CD4-positive, alpha-beta T cell treated with Interleukin-15 for 4 hours (primary cell): Measurements from ENCODE around the gene OR8H3.
"Not testable (repeated sequence)": the region's sequence is repeated elsewhere in the genome, so short reads cannot be mapped to it uniquely, and the experiment has no call there.

ENCODE experiments used
- DNase-seq: peaks from one replicate; pipeline ENCODE4 v3.0.0-alpha.2; 2020; ENCODE audit warnings: low spot score

The OR8H3 gene

GRCh38 chr11:56122073-56122472 is at the start of gene OR8H3:
Gene OR8H3 (plus strand): TSS chr11:56122373. CDS start chr11:56122373, 0 bp downstream.
- no peak for DNase-seq

- no peak for DNase-seq
Measured at GRCh38 chr11:56089697-56090096, 32.5 kb upstream of the OR8H3 start.

- DNase-seq, result no peak
Measured at GRCh38 chr11:56093008-56093407, 29.2 kb upstream of the OR8H3 start, which contains the start of gene OR8I2. Gene OR8I2 (plus strand): TSS chr11:56093308. CDS start chr11:56093308, 0 bp downstream.

GRCh38 chr11:56103210-56103737 is 18.9 kb upstream of the OR8H3 start, which contains the start of gene OR8H2:
Gene OR8H2 (plus strand): TSS chr11:56103687. CDS start chr11:56105043, 1,356 bp downstream.
- DNase-seq, result no peak

- no peak for DNase-seq
Measured at GRCh38 chr11:56140151-56140661, 18.0 kb downstream of the OR8H3 start, which contains the start of gene OR8J3. Gene OR8J3 (minus strand): TSS chr11:56140201. CDS start chr11:56137718, 2,483 bp downstream.

GRCh38 chr11:56143681-56144080 is 21.5 kb downstream of the OR8H3 start:
- not testable (repeated sequence) for DNase-seq

GRCh38 chr11:56151376-56151775 is 29.2 kb downstream of the OR8H3 start:
- DNase-seq, result no peak

- DNase-seq, result no peak
Measured at GRCh38 chr11:56152333-56152732, 30.2 kb downstream of the OR8H3 start.

GRCh38 chr11:56160217-56160616 is 38.0 kb downstream of the OR8H3 start, which contains the start of gene OR8K5:
Gene OR8K5 (minus strand): TSS chr11:56160317. CDS start chr11:56160317, 0 bp downstream.
- DNase-seq, result no peak

- no peak for DNase-seq
Measured at GRCh38 chr11:56163804-56164203, 41.6 kb downstream of the OR8H3 start.

- DNase-seq, result no peak
Measured at GRCh38 chr11:56172256-56172830, 50.2 kb downstream of the OR8H3 start.
